Right ventricle myocardium superior (tissue), 1 donor: ENCODE data around the gene SGCA. TPM values are rescaled to one million over a fixed set of nuclear protein-coding genes. Genes with fewer than 3 reads are reported as not detected.
A peak's percentile ranks its signal among the peaks of the same experiment; 100 is the strongest.

Experiments
- ATAC-seq: fragments of 200-7000 bp; cut with Tn5 transposase; one replicate; pipeline ENCODE4 v1.9.1; 2020; ENCODE audit warnings: mild to moderate bottlenecking; ENCODE audit not compliant: poor library complexity
- DNase-seq: peaks from one replicate; pipeline ENCODE4 v3.0.0-alpha.2; 2020
- intact Hi-C: fragments of 100-400 bp; cut with DNase I; formaldehyde crosslinking; loops from one replicate; pipeline ENCODE4 v1.11.2; 2022
- total RNA-seq: library from RNA; stranded (reverse); fragmentation: NEBNext Ultra II Directional; extraction: Animal tissue kit (Norgen Biotek cat#: 25700); gene quantifications from one replicate; pipeline ENCODE4 v1.2.1, GENCODE V29; 2021
- donor health status: DM: no; HTN: yes; CAD: no; lungs with severe emphysema.

SGCA gene
- total RNA-seq, 1 donor from 2014 or later, result 135 TPM

- DNase-seq, result no peak
Measured at GRCh38 chr17:50162466-50163254, 3.1 kb upstream of the SGCA start.

DNA sequence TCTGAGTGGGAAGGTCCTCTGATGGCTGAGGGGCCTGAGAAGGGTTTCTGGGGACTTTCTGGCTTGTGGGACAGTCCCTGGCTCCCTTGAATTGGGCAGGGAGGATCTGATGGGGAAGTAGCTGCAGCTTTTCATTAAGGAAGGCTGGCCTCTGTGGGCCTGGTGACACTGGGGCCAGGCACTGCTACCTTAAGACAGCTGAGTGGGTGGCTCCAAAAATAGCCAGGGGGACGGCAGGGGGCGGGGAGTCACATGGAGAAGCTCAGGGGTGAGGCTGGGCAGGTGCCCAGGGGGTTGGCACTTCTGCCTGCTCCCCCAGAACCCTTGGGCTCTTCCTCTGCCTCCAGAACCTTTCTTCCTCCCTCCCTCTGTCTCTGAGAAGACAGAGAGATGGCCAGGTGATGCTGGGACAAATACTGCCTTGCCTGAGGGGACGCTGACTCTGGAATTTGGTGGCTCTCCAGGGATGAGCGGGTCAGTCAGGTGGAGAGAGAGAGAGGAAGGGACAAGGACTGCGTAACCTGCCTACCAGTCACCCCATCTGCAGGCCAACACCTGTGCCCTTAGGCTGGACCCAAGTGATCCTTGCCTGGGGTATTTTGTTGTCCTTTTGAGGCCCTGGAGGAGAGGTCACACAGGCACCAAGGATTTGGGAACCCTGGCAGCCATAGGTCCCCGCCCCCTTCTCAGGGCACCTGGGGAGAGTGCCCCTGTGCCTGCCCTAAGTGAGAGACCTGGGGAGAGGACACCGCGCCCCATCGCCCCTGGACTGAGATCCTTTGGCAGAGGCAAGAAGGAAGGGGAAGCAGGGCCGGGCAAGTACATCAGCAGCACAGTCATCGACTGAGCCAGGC, 1.7 kb upstream of the SGCA start:
- ATAC-seq, result peak; percentile 40
- intact Hi-C loops, result no loop called here
- peak; percentile 71 for DNase-seq

More at GRCh38 chr17:50162466-50163254, 3.1 kb upstream of the SGCA start:
- ATAC-seq, result no peak
- intact Hi-C loops, result no loop called here

DNA sequence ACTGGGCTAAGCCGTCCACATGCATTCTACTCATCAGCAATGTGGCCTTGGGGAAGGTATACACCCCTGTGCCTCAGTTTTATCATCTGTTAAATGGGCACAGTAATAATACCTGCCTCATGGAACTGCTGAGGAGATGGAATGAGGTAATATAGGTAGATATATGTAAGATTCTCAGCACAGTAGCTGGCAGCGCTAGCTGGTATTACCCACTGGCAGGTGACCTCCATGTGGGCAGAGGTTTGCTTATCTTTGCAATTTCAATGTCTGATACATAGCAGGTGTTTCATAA, 1.2 kb upstream of the SGCA start:
- ATAC-seq, result no peak

GRCh38 chr17:50165066-50165465, 739 bp upstream of the SGCA start:
- DNase-seq, result no peak
- intact Hi-C loops, result no loop called here

More for the DNA sequence above, 1.2 kb upstream of the SGCA start:
- intact Hi-C loops, result no loop called here
- DNase-seq, result no peak

GRCh38 chr17:50165466-50165865, 339 bp upstream of the SGCA start:
- ATAC-seq, result no peak
- no peak for DNase-seq
- intact Hi-C loops, result no loop called here

More at GRCh38 chr17:50165066-50165465, 739 bp upstream of the SGCA start:
- no peak for ATAC-seq

DNA sequence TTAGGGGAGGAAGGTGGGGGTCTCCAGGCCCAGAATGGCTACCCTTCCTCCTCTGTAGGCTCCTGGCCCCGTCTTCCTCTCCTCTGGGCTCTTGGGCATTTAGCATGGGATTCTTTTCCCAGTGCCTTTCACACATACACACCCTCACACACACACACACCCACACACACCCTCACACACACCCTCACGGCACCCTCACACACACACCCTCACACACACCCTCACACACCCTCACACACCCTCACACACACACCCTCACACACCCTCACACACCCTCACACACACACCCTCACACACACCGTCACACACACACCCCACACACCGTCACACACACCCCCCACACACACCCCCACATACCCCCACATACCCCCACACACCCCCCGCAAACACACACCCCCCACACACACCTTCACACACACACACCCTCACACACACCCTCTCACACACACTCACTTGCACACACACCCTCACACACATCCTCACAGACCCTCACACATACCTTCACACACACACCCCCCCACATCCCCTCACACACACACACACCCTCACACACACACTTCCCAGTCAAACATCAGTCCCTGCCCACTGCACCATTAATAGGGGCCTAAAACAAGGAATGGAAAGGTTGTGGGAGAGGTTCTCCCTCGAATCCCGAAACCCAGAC, 845 bp downstream of the SGCA start:
- DNase-seq (no peak), ATAC-seq (no peak)
- intact Hi-C loops, result no loop called here

- ATAC-seq (no peak), DNase-seq (peak; percentile 40)
- intact Hi-C loops, result no loop called here
Measured at GRCh38 chr17:50167371-50167770, 1.6 kb downstream of the SGCA start.

DNA sequence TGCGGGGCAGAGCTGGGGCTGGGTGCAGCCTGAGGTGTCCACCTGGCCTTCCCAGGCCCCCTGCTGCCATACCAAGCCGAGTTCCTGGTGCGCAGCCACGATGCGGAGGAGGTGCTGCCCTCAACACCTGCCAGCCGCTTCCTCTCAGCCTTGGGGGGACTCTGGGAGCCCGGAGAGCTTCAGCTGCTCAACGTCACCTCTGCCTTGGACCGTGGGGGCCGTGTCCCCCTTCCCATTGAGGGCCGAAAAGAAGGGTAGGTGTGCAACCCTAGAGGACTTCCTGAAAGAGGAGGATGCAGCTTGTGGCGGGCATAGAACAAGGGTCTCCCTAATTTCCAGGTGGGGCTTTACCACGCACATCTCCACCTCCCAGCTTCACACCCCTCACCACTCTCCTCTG, 2.5 kb downstream of the SGCA start:
- DNase-seq (peak; percentile 22), ATAC-seq (no peak)
- intact Hi-C loops, result no loop called here

DNA sequence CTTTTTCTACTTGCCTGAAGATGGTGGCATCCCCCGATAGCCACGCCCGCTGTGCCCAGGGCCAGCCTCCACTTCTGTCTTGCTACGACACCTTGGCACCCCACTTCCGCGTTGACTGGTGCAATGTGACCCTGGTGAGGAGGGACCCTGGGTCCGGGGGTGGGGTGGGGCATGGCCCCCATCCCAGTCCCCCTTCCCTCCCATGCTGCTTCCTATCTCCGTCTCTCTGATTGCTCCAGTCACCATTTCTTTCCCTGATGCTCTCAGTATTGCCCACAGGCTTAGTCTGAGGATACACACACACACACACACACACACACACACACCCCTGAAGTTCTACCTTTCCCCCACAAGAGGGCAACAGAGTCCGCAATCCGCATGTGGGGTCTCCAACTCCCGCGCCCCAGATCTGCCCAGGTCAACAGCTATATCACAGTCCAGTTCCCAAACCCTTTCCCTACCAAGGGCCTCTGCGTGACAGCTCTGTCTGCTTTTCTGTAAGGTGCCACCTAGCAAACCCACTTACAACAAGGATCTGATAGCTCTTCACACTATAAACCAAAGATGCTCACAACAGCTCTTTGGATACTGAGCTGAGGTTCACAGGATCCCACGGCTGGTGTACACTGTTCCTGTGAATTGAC, 3.4 kb downstream of the SGCA start:
- peak; percentile 63 for DNase-seq
- ATAC-seq, result peak; percentile 14
- intact Hi-C loops, result no loop called here

GRCh38 chr17:50169881-50170459, 4.2 kb downstream of the SGCA start:
- ATAC-seq (no peak), DNase-seq (peak; percentile 39)
- intact Hi-C loops, result no loop called here

DNA sequence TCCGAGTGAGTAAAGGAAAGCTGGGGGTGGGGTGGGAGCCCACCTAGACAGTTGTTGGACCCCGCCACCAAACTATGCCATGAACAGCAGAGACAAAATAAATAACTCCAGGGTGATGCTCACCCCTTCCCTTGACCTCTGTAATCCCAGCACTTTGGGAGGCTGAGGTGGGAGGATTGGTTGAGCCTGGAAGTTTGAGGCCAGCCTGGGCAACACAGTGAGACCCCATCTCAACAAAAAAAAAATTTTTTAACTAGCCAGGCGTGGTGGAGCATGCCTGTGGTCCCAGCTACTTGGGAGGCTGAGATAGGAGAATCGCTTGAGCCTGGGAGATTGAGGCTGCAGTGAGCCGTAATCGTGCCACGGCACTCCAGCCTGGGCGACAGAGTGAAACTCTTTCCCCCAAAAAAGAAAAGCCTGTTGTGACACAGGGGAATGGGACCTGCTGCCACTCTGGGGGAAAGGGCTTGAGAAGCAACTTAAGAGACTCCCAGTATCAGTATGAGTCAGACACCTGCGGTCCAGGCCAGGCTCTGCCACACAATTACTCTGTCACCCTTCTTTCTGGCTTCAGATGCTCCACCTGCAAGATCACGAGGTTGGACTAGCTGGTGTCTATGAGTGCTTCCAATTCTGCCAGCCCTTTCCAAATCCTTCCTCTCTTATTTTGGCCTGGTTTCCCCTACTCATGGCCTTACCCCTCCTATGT, 5.0 kb downstream of the SGCA start:
- DNase-seq, result peak; percentile 37
- peak; percentile 24 for ATAC-seq
- intact Hi-C loops, result no loop called here

GRCh38 chr17:50171371-50172071, 5.7 kb downstream of the SGCA start:
- ATAC-seq, result peak; percentile 11
- DNase-seq, result peak; percentile 51

DNA sequence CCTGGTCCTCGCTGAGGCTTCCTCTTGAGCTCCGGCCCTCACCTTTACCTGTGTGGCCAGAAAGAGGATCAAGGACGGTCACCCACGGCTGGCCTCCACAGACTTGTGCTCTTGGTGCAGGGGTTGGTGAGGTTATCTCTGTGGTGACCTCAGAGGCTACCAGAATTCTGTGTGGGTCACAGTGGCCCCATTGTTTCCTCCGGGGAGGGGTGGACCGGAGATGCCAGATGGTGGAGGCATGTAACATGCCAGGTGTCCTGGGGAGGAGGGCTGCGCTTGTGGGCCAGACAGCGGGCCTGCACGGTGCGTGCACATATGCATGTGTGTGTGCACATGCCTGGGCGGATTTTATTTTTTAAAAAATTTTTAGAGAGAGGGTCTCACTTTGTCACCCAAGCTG, 6.3 kb downstream of the SGCA start:
- DNase-seq (peak; percentile 17), ATAC-seq (no peak)
- intact Hi-C loops, result no loop called here

More at GRCh38 chr17:50171371-50172071, 5.7 kb downstream of the SGCA start:
- intact Hi-C loops, result no loop called here

DNA sequence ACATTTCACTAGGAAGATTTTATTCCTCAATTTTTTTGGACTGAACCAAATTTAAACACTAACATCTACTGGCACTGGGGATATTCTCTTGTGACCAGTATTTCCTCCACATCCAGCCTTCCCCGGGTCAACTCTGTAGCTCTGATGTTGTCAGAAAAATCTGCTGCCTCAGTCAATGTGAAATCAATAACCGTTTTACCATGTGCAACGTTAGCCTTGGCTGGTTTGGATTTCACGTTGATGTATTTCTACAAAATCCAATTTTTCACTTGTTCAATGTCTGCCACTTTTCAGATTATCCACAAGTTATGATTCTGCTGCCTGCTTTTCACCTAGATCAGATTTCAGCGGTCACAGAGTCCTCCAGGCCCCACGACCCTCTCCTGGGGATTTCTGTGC, 7.1 kb downstream of the SGCA start:
- no peak for DNase-seq
- no peak for ATAC-seq
- intact Hi-C loops, result no loop called here

GRCh38 chr17:50173335-50173941, 7.6 kb downstream of the SGCA start:
- no peak for ATAC-seq
- DNase-seq, result peak; percentile 47
- intact Hi-C loops, result no loop called here

DNA sequence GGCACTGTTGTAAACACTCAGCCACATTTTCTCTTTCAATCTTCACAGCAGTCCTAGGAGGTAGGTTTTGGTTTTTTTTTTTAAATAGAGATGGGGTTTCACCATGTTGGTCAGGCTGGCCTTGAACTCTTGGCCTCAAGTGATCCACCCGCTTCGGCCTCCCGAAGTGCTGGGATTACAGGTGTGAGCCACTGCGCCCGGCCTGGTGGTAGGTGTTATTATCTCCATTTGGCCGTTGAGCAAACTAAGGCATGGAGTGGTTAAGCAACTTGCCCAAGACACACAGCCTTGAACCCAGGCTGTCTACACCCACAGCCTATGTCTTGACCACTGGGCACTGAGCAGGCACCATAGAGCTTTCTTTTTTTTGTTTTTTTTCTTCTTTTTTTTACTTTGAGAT, 8.6 kb downstream of the SGCA start:
- DNase-seq (peak; percentile 39), ATAC-seq (no peak)
- intact Hi-C loops, result no loop called here
